Duodenal mucosa (tissue), 2 donors: Measurements from ENCODE around the gene ACVRL1.
A peak's percentile ranks its signal among the peaks of the same experiment; 100 is the strongest.

Experiments used
- H3K27ac ChIP-seq: one replicate; pipeline ENCODE4 v1.7.0; 2013; ENCODE audit warnings: low read depth, low read length
- H3K27me3 ChIP-seq, 2 donors: one replicate each; pipeline ENCODE4 v1.7.0; 2013; ENCODE audit warnings: low read length in 2 of 2, control low read depth in 1 of 2; ENCODE audit not compliant: insufficient read depth in 2 of 2, control insufficient read depth in 1 of 2
- H3K36me3 ChIP-seq, 2 donors: one replicate each; pipeline ENCODE4 v1.7.0; 2013; ENCODE audit warnings: low read length in 2 of 2, control low read depth in 1 of 2; ENCODE audit not compliant: insufficient read depth in 2 of 2, control insufficient read depth in 1 of 2
- H3K4me1 ChIP-seq, 2 donors: one replicate each; pipeline ENCODE4 v1.7.0; 2013; ENCODE audit warnings: low read length in 2 of 2, control low read depth in 1 of 2; ENCODE audit not compliant: insufficient read depth in 2 of 2, control insufficient read depth in 1 of 2
- H3K4me3 ChIP-seq, 2 donors: one replicate each; pipeline ENCODE4 v1.7.0; 2013; ENCODE audit warnings: low read length in 2 of 2, low read depth in 1 of 2
- H3K9ac ChIP-seq, 2 donors: one replicate each; pipeline ENCODE4 v1.7.0; 2013; ENCODE audit warnings: low read length in 2 of 2, low read depth in 1 of 2
- H3K9me3 ChIP-seq, 2 donors: one replicate each; pipeline ENCODE4 v1.7.0; 2013; ENCODE audit warnings: low read length in 2 of 2, control low read depth in 1 of 2; ENCODE audit not compliant: control insufficient read depth in 1 of 2

ACVRL1 gene

DNA sequence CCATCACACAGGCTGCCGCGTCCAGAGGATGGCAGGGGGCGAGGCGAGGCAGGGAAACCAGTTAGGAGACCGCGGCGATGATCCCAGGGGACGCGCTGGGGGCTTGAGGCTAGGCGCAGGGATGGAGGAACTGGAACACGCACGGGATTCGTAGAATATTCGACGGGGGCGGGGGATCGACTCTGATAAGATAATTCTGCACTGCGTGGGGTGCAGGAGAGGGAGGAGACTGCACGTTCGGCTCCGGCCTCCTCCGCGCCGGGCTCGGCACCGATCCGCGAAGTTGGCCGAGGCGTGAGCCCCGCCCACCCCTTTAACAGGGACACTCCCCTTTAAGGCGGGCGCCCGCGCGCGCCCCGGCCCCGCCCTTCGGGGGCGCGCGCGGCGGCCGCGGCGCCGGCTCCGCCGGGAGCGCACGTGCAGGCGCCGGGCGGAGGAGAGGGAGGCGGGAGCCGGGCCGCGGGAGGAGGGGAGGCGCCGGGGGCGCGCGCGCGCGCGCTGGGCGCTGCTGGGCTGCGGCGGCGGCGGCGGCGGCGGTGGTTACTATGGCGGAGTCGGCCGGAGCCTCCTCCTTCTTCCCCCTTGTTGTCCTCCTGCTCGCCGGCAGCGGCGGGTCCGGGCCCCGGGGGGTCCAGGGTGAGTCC is 44.0 kb downstream of the ACVRL1 start, which contains the start of gene ACVR1B:
Gene ACVR1B (plus strand): TSS at position 501 of the 644 bp plus-strand sequence. CDS start 45 bp downstream, at position 546.
- peaks cover 23 to 38% of the 10 kb centered on the region in 2 donors for H3K4me1 ChIP-seq
- H3K27me3 ChIP-seq, result no peaks in the 10 kb centered on the region
- H3K4me3 ChIP-seq, result peak within 1 kb of the TSS; percentile 86 to 95
- H3K9ac ChIP-seq, result peak within 1 kb of the TSS; percentile 89 to 99
- H3K9me3 ChIP-seq, result no peaks in the 10 kb centered on the region
- H3K36me3 ChIP-seq, result no peaks in the 10 kb centered on the region
- peak within 1 kb of the TSS; percentile 81 for H3K27ac ChIP-seq

DNA sequence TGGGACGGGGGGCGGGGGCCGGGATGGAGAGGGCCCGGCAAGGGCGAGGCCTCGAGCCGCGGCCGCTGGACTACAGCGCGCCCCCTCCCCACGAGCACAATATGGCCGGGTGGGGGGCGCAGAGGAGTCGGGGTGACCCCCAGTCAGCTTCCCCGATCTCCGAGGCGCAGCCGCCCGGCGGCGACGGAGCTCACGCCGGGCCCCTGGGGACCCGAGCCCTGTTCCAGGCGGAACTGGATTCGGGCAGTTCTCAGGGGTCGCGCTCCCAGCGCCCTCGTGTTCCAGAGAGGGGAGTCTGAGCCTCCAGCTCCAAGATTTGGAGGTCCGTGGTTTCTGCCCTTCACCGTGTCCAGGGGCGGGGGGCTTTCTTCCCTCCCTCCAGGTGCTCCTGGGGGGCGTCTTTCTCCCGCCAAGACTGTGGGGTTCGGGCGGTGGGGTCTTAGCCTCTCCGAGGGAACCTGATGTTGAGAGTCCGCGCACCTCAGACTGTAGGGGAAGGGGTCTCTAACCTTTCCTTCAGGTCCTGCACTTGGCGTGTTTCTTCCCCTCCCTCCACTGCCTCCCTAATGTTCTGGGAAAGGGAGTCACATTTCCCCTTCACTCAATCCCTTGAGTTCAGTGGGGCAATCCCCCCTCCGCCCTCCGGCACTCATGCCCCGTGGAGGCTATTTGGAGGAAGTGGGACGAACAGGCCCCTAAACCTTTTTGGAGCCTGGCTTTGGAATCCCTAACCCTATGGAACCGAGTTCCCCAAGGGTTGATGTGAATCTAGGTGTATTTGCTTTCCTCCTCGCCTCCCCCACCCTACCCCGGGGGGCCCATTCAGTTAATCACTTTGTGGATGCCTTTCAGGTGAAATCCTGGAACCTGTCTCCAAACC is 44.8 kb downstream of the ACVRL1 start:
- no peaks in the 10 kb centered on the region for H3K27me3 ChIP-seq
- peak overlapping the region; percentile 89 to 99 for H3K9ac ChIP-seq
- peak overlapping the region; percentile 86 to 95 for H3K4me3 ChIP-seq
- peak overlapping the region; percentile 81 for H3K27ac ChIP-seq
- no peaks in the 10 kb centered on the region for H3K9me3 ChIP-seq
- H3K36me3 ChIP-seq, result no peaks in the 10 kb centered on the region
- peaks cover 23 to 41% of the 10 kb centered on the region in 2 donors for H3K4me1 ChIP-seq

GRCh38 chr12:51953089-51953488 is 45.8 kb downstream of the ACVRL1 start:
- H3K9ac ChIP-seq, result peak overlapping the region; percentile 48 to 99
- peak overlapping the region; percentile 62 for H3K27ac ChIP-seq
- no peaks in the 10 kb centered on the region for H3K36me3 ChIP-seq
- no peaks in the 10 kb centered on the region for H3K9me3 ChIP-seq
- H3K27me3 ChIP-seq, result no peaks in the 10 kb centered on the region
- H3K4me3 ChIP-seq, result peak overlapping the region; percentile 86 to 95
- peaks cover 29 to 38% of the 10 kb centered on the region in 2 donors for H3K4me1 ChIP-seq

DNA sequence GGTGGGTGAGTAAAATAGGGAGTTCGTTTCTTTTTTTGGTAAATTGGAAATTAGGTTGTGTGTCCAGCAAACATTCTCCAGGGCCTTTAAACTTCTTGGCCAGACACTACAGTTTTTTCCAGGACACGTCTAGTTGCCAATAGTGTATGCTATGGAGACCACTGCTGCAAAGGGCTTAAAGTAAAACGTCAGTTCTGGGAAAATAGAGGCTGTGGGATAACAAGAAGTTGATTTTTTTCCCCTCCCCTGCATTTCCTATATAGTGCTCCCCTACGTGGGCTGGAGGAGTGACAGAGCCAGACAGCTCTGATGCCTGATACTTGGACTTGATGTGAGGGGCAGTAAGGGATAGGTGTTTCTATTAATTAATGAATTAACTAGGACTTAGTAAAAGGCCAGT is 46.6 kb downstream of the ACVRL1 start:
- H3K4me3 ChIP-seq, result peak overlapping the region; percentile 86 to 95
- H3K36me3 ChIP-seq, result no peaks in the 10 kb centered on the region
- peaks cover 33 to 43% of the 10 kb centered on the region in 2 donors for H3K4me1 ChIP-seq

DNA sequence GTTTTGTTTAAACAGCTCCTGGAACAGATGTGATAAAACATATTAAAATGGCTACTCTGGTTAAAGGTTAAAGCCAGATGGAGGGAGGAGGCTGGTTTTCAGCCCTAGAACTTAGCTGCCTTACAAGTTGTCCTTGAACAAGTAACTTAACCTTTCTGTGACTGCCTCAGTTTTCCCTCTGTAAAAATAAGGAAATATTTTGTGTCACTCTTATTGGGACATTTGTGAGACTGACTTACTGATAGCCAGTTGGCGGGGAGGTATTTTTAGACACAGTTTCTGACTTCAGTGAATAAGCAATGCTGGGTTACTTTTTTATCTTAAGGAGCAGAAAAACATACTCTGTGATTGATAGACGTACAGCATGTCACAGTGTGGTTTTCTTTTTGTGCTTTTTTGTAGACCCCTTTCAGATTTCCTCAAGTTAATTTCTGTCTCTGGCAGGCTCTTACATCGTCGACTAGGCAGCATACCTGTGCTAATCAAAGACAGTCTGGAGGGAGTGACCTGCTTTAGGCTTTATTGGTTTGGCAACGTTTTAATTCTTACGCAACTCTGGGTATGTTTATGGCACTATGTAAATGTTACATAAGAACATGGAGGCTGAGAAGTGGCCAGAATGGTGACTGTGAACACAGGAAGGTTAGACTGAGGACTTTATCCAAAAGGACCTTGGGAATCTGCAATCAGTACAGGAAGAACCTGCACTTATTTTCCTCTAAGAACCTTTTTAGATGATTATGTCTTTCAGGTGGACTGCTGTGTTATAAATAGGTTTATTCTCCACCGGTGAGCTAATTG is 47.5 kb downstream of the ACVRL1 start:
- H3K9me3 ChIP-seq, result no peaks in the 10 kb centered on the region
- peak overlapping the region; percentile 52 to 99 for H3K9ac ChIP-seq
- no peaks in the 10 kb centered on the region for H3K27me3 ChIP-seq
- peak overlapping the region; percentile 62 for H3K27ac ChIP-seq
- no peaks in the 10 kb centered on the region for H3K36me3 ChIP-seq
- peak overlapping the region; percentile 86 to 95 for H3K4me3 ChIP-seq
- peaks cover 42 to 52% of the 10 kb centered on the region in 2 donors for H3K4me1 ChIP-seq

More for the DNA sequence above, 46.6 kb downstream of the ACVRL1 start:
- Histone ChIP-seq H3K27me3 (no peaks in the 10 kb centered on the region), H3K9ac (peak overlapping the region; percentile 48 to 99), H3K9me3 (no peaks in the 10 kb centered on the region), H3K27ac (peak overlapping the region; percentile 62)

GRCh38 chr12:51955702-51956101 is 48.4 kb downstream of the ACVRL1 start:
- peak overlapping the region; percentile 52 to 99 for H3K9ac ChIP-seq
- no peaks in the 10 kb centered on the region for H3K27me3 ChIP-seq
- peaks cover 51 to 61% of the 10 kb centered on the region in 2 donors for H3K4me1 ChIP-seq
- no peak overlapping the region for H3K27ac ChIP-seq
- H3K4me3 ChIP-seq, result peak overlapping the region in 1 of 2 donors; percentile 50
- no peaks in the 10 kb centered on the region for H3K36me3 ChIP-seq
- no peaks in the 10 kb centered on the region for H3K9me3 ChIP-seq

GRCh38 chr12:51958542-51958941 is 51.2 kb downstream of the ACVRL1 start:
- H3K4me3 ChIP-seq, result no peak overlapping the region
- no peaks in the 10 kb centered on the region for H3K9me3 ChIP-seq
- peaks cover 62 to 77% of the 10 kb centered on the region in 2 donors for H3K4me1 ChIP-seq
- no peaks in the 10 kb centered on the region for H3K27me3 ChIP-seq
- H3K36me3 ChIP-seq, result no peaks in the 10 kb centered on the region
- H3K27ac ChIP-seq, result no peak overlapping the region
- H3K9ac ChIP-seq, result no peak overlapping the region

DNA sequence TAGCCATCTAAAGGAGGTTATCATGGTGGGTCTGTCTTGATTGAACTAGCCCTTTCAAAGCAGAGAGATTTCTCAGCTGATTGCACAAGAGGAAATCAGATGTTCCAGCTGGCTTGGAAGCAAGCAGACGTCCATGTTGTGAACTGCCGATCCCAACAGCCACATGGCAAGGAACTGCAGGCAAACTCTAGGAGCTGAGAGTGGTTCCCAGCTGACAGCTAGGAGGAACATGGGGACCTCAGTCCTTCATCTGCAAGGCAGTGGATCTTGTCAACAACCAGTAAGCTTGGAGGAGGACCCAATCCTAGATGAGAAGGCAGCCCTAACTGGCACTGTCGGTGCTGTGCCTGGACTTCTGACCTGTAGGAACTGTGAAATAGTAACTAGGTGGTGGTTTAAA is 51.9 kb downstream of the ACVRL1 start:
- Histone ChIP-seq H3K27me3 (no peaks in the 10 kb centered on the region), H3K4me3 (peak overlapping the region; percentile 41 to 48), H3K36me3 (no peaks in the 10 kb centered on the region), H3K9ac (peak overlapping the region in 1 of 2 donors; percentile 49), H3K4me1 (peaks cover 58 to 71% of the 10 kb centered on the region in 2 donors), H3K9me3 (no peaks in the 10 kb centered on the region), H3K27ac (peak overlapping the region; percentile 28)

- no peak overlapping the region for H3K4me3 ChIP-seq
- no peak overlapping the region for H3K27ac ChIP-seq
- peaks cover 53 to 65% of the 10 kb centered on the region in 2 donors for H3K4me1 ChIP-seq
- H3K9ac ChIP-seq, result no peak overlapping the region
- no peaks in the 10 kb centered on the region for H3K27me3 ChIP-seq
- H3K36me3 ChIP-seq, result no peaks in the 10 kb centered on the region
- no peaks in the 10 kb centered on the region for H3K9me3 ChIP-seq
These were observed 52.6 kb downstream of the ACVRL1 start for GRCh38 chr12:51959921-51960320.
